HG03521 (cell line): ENCODE data around the gene GSTA5.
"Not testable (repeated sequence)": the region's sequence is repeated elsewhere in the genome, so short reads cannot be mapped to it uniquely, and the experiment has no call there.

Experiments used
- ATAC-seq: cut with Tn5 transposase; IDR thresholded peaks from one replicate; pipeline ENCODE4 v1.9.1; 2021; ENCODE audit warnings: mild to moderate bottlenecking, moderate library complexity; ENCODE audit not compliant: unreplicated experiment

The GSTA5 gene

DNA sequence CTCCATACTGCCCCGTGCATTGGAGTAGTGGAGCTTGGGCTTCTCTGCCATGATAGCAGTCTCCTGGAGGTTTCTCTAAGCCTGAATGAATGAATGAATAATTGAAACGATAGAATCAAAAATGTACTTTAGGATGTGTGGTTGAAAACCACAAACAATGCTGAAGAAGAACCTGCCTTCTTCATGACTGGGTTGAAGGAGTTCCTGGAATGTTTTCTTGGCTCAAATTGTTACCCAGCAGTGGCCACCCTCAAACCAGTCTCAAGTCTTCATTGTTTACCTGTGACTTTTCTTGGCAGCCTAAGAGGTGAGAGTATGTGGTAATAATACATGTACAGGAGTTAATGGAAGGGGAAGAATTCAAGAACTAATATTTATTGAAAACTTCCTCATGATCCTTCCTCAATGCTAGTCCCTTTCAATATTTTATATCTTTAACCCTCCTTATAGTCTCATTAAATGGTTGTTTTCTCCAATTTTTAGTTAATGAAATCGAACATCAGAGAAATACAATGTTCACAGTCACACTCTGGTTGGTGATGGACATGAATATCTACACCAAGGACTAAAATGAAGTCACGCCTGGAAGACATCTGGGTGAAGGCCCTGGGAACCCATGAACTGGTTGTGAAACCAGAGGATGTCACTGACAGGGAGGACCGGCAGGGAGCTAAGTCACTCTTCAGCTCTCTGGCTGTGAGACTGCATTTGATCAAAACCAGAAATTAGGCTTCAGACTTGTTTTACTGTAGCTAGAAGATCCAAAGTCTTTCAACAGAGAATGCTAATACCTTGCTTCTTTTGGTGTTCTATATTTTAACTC is at the start of gene GSTA5:
Gene GSTA5, minus strand, starts transcription at position 51 of the 823 bp plus-strand sequence.
- ATAC-seq, result no peak

- no peak for ATAC-seq
Observed at GRCh38 chr6:52890018-52890417, 49.4 kb upstream of the GSTA5 start.

DNA sequence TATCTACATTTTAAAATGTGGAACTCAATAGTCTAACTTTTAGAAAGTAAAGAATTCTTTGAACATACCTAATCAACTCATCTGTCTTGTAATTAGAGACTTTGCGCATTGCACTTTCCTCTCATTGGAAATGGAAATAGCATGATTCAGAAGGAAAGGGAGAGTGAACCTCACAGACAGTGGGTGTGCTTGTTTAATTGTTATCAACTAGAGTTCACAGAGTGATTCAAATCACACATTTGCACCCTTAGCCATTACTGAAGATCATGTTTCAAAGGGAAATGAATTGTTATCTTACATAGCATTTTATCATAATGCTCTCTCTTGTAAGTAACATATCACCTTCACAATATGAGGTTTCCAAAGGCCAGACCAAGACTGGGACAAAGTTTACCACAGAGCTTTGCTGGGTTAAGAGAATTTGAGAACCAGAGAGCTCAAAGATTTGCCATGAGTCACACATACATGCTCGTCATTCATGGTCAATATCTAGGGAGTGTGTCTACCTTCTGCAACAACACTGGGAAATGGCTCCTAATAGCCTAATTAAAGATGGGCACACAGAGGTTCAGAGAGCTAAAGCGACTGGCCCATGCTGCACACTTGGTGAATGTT is 47.4 kb upstream of the GSTA5 start:
- no peak for ATAC-seq

GRCh38 chr6:52881996-52882841 is 41.6 kb upstream of the GSTA5 start:
- peak; percentile 98 for ATAC-seq

DNA sequence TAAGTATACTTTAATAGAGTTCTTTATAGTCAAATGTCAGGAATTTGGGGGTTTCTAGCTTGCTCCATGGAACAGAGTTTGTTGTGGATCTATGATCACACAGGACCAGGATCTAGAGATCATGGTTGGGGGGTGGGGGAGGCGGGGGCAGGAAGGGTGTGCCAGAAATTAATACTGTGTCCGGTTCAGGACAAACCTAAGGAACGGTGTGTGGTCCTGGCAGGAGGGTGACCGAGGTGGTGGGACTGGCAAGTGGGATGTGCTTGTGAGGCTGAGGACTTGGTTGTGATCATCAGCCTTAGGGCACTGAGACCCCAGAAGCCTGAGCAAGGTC is 41.0 kb upstream of the GSTA5 start:
- ATAC-seq, result no peak

DNA sequence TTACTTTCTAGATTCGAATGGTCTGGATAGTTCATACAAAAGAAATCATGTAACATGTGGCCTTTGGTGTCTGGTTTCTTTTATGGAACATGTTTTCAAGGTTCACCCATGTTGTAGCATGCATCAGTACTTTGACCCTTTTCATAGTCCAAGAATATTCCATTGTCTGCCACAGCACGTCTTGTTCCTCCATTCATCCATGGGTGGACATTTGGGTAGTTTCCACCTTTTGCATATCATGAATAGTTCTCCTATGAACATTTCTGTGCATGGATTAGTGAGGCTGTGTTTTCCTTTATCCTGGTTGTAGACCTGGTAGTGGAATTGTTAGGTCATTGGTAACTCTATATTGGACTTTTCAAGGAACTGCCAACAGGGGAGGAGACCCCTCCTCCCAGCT is 37.2 kb upstream of the GSTA5 start:
- no peak for ATAC-seq

DNA sequence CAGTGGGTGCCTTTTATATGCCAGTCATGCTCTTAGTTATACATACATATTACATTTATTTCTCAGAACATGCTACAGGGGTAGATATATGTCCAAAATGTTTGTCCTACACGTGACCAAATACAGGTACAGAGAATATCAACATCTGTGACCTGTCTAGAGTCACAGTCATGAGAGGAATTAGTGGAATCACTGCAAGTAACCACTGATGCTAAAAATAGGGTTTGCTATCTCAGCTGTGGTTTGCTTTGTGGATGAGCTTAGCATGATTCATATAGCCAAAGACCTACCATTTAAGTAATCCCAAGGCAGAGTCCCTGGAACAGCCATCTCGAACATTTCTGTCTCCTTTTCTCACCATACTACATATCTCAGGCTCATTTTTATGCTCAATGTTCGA is 36.6 kb upstream of the GSTA5 start:
- ATAC-seq, result no peak

DNA sequence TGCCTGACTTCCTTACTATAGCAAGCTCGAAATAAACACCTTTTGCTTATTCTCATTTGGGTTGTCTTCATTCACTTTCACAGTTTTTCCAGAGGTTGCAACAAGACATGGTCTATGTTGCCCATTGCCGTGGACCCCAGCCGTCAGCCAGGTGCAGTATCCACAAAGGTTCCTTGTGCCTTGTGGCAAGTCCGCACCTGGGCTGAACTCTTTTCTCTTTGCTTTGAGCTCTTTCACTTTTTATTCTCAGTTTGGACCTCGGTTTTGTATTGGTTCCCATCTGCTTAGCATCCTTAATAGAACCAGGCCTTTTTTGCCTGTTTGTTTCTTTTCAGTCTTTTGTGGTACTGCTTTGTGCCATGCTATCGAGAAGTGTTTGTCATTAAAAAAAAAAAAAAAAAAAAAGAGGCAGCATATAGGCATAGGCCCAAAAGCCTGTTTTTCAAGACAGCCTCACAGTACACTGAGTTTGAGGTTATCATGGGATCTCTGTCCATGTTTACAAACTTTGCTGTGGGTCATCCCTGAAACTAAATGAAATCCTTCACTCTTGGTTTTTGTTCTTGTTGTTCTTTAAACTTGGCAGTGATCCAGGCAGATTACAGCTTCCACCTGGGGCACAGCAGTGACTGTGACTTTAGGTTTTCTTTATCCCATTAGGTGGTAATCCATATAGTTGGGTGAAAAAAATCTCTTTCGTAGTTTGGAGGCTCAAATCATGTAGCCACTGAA is 35.6 kb upstream of the GSTA5 start:
- no peak for ATAC-seq

- ATAC-seq, result no peak
Observed at GRCh38 chr6:52872031-52872430, 31.4 kb upstream of the GSTA5 start.

DNA sequence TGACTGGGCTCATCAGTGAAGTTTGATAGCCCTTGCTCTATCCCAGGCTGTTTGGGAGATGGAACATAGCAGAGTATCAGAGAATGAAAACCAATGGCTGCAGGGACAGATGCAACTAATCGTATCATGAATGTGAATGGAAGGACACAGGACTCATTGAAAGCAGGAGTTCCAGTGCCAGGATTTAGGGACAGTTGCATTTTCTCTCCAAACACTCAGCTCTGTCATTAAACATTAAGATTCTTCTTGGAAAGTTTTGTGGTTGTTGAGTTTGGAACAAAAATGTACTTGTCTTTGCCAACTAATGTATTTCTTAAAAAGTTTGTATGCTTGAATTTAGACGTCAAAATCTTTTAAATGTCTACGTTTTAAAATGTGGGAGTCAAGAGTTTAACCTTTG is 31.0 kb upstream of the GSTA5 start:
- no peak for ATAC-seq

DNA sequence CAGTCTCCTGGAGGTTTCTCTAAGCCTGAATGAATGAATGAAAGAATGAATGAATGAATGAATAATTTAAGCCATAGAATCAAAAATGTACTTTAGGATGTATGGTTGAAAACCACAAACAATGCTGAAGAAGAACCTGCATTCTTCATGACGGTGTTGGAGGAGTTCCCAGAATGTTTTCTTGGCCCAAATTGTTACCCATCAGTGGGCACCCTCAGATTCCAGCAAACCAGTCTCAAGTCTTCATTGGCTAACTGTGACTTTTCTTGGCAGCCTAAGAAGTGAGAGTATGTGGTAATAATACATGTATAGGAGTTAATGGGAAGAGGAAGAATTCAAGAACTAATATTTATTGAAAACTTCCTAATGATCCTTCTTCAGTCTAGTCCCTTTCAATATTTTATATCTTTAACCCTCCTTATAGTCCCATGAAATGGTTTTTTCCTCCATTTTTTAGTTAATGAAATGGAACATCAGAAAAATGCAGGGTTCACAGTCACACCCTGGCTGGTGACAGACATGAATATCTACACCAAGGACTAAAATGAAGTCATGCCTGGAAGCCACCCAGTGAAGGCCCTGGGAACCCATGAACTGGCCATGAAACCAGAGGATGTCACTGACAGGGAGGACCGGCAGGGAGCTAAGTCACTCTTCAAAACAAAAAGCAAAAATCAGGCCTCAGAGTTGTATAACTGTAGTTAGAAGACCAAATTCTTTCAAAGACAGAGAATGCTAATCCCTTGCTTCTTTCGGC is 29.9 kb upstream of the GSTA5 start:
- not testable (repeated sequence) for ATAC-seq

DNA sequence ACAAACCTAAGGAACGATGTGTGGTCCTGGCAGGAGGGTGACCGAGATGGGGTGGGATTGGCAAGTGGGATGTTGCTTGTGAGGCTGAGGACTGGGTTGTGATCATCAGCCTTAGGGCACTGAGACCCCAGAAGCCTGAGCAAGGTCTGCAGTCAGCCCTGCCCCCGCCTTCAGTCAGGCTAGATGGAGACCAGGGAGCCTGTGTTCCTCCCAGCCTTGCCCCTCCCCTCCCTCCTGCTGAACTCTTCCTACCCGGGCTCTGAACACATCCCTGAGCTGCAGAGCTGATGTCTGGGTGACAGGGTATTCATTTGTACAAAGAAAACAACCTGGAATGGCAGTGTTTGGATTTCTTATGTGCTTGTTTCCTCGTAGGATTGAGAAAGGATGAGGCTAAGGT is 28.3 kb upstream of the GSTA5 start:
- ATAC-seq, result not testable (repeated sequence)

DNA sequence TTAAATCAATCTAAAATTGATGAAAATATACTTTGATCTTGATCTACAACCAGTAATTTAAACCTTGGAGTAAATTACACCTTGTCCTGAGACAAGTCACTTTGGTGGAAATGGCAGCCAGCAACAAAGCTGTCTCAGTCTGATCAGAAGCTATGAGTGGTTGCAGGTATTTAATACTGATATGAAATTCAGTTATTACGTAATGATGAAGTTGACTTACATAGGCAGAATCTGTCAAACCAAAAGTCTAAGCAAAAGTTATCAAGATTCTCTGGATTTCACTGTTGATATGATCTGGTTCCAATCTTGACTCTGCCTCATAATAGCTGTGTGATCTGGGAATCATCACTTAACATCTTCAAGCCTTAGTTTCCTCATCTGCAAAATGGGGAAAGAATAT is 27.6 kb upstream of the GSTA5 start:
- ATAC-seq, result no peak

DNA sequence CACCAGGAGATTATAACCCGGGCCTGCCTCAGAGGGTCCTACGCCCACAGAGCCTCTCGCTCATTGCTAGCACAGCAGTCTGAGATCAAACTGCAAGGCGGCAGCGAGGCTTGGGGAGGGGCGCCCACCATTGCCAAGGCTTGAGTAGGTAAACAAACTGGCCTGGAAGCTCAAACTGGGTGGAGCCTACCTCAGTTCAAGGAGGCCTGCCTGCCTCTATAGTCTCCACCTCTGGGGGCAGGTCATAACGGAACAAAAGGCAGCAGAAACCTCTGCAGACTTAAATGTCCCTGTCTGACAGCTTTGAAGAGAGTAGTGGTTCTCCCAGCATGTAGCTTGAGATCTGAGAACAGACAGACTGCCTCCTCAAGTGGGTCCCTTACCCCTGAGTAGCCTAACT is 20.5 kb upstream of the GSTA5 start:
- ATAC-seq, result not testable (repeated sequence)

DNA sequence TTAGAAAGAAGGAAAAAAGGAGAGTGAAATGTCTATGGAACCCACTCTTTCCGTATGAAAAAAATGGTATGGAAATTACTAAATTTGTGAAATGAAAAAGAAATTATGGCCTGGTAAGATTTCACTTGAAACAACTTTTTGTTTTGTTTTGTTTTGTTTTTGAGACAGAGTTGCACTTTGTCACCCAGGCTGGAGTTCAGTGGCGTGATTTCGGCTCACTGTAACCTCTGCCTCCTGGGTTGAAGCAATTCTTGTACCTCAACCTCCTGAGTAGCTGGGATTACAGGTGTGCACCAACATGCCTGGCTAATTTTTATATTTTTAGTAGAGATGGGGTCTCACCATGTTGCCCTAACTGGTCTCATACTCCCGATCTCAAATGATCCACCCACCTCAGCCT is 17.8 kb upstream of the GSTA5 start:
- no peak for ATAC-seq

DNA sequence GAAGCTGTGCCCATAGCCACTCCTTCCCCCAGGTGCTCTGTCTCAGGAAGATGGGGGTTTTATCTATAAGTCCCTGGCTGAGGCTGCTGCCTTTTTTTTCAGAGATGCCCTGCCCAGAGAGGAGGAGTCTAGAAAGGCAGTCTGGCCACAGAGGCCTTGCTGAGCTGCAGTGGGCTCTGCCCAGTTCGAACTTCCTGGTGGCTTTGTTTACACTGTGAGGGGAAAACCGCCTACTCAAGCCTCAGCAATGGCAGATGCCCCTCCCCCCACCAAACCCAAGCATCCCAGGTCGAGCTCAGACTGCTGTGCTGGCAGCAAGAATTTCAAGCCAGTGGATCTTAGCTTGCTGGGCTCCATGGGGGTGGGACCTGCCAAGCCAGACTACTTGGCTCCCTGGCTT is 15.5 kb upstream of the GSTA5 start:
- ATAC-seq, result not testable (repeated sequence)

DNA sequence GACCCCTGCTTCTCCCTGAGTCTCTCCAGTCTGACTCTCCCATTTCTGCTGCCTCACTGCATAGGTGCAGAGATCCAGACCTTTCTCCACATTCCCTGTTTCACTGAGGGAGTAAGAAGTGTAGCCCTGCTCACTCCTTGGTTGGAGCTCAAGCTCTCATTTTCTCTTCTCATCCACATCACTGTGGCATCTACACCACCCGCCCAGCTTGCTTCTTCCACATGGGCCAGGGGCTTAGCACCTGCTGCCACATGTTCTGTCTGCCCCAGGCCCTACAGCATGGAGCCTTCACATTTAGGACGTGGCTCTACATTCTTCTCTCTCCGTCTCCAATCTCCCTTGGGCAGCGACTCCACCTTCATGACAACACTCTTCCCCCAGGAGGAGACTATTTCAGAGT is 8.5 kb upstream of the GSTA5 start:
- ATAC-seq, result no peak

GRCh38 chr6:52846002-52846401 is 5.4 kb upstream of the GSTA5 start:
- ATAC-seq, result no peak

DNA sequence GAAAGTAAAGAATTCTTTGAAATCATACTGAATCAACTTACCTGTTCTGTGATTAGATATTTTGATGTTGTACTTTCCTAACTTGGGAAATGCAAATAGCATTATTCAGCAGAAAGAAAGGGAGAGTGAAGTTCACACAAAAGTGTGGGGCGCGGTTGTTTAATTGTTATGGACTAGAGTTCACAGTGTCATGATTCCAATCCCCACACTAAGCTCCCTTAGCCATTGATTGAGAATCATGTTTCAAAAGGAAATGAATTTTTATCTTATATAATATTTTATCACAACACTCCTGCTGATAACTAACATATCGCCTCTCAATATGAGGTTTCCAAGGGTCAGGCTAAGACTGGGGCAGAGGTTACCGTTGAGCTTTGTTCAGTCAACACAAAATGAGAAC is 3.0 kb upstream of the GSTA5 start:
- ATAC-seq, result no peak
